Activated CD8-positive, alpha-beta memory T cell treated with anti-CD3 and anti-CD28 coated beads for 48 hours (primary cell): Measurements from ENCODE around the gene GPC1.

ENCODE experiments used
- DNase-seq, 3 experiments: peaks; one replicate each; pipeline ENCODE4 v3.0.0-alpha.2; 2020; ENCODE audit warnings: low read depth in 2 of 3, low spot score in 2 of 3

GPC1 gene

GRCh38 chr2:240411261-240412160 lies 24.0 kb upstream of the GPC1 start:
- DNase-seq = no peak

GRCh38 chr2:240412211-240412861 lies 23.1 kb upstream of the GPC1 start:
- DNase-seq = no peak

GRCh38 chr2:240412975-240413812 lies 22.3 kb upstream of the GPC1 start:
- DNase-seq = no peak

- DNase-seq = no peak
Observed at GRCh38 chr2:240413813-240414429, 21.5 kb upstream of the GPC1 start.

GRCh38 chr2:240416821-240417220 lies 18.6 kb upstream of the GPC1 start:
- DNase-seq = no peak

GRCh38 chr2:240418311-240418710 lies 17.2 kb upstream of the GPC1 start:
- DNase-seq = no peak

- DNase-seq = no peak
Observed at GRCh38 chr2:240419271-240419670, 16.2 kb upstream of the GPC1 start.

- DNase-seq = no peak
Observed at GRCh38 chr2:240419723-240420122, 15.7 kb upstream of the GPC1 start.

- DNase-seq = no peak
Observed at GRCh38 chr2:240420206-240421104, 15.0 kb upstream of the GPC1 start.

- no peak for DNase-seq
Observed at GRCh38 chr2:240421381-240421780, 14.1 kb upstream of the GPC1 start.

- DNase-seq = no peak
Observed at GRCh38 chr2:240422658-240423329, 12.7 kb upstream of the GPC1 start.

GRCh38 chr2:240423788-240424191 lies 11.7 kb upstream of the GPC1 start:
- no peak for DNase-seq

GRCh38 chr2:240424341-240425235 lies 10.9 kb upstream of the GPC1 start:
- DNase-seq = no peak

GRCh38 chr2:240425236-240425615 lies 10.2 kb upstream of the GPC1 start:
- no peak for DNase-seq

- DNase-seq = no peak
Observed at GRCh38 chr2:240425697-240426096, 9.8 kb upstream of the GPC1 start.

- DNase-seq = no peak
Observed at GRCh38 chr2:240426845-240427721, 8.4 kb upstream of the GPC1 start.

- DNase-seq = no peak
Observed at GRCh38 chr2:240427729-240428128, 7.7 kb upstream of the GPC1 start.

- DNase-seq = no peak
Observed at GRCh38 chr2:240428245-240428644, 7.2 kb upstream of the GPC1 start.
